Bladder microvascular endothelial cell (primary cell): Measurements from ENCODE around the gene SLX4. TPM values are rescaled to one million over a fixed set of nuclear protein-coding genes. Genes with fewer than 3 reads are reported as not detected.

Experiments
- total RNA-seq: library from RNA; depleted of rRNA; stranded (reverse); fragments of >200 nt; gene quantifications from 2 replicates; pipeline ENCODE4 v1.2.3, GENCODE V29; 2014

The SLX4 gene, protein sequence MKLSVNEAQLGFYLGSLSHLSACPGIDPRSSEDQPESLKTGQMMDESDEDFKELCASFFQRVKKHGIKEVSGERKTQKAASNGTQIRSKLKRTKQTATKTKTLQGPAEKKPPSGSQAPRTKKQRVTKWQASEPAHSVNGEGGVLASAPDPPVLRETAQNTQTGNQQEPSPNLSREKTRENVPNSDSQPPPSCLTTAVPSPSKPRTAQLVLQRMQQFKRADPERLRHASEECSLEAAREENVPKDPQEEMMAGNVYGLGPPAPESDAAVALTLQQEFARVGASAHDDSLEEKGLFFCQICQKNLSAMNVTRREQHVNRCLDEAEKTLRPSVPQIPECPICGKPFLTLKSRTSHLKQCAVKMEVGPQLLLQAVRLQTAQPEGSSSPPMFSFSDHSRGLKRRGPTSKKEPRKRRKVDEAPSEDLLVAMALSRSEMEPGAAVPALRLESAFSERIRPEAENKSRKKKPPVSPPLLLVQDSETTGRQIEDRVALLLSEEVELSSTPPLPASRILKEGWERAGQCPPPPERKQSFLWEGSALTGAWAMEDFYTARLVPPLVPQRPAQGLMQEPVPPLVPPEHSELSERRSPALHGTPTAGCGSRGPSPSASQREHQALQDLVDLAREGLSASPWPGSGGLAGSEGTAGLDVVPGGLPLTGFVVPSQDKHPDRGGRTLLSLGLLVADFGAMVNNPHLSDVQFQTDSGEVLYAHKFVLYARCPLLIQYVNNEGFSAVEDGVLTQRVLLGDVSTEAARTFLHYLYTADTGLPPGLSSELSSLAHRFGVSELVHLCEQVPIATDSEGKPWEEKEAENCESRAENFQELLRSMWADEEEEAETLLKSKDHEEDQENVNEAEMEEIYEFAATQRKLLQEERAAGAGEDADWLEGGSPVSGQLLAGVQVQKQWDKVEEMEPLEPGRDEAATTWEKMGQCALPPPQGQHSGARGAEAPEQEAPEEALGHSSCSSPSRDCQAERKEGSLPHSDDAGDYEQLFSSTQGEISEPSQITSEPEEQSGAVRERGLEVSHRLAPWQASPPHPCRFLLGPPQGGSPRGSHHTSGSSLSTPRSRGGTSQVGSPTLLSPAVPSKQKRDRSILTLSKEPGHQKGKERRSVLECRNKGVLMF (N-terminal part only)
- total RNA-seq = 1.6 and 3.7 TPM in 2 replicates

DNA sequence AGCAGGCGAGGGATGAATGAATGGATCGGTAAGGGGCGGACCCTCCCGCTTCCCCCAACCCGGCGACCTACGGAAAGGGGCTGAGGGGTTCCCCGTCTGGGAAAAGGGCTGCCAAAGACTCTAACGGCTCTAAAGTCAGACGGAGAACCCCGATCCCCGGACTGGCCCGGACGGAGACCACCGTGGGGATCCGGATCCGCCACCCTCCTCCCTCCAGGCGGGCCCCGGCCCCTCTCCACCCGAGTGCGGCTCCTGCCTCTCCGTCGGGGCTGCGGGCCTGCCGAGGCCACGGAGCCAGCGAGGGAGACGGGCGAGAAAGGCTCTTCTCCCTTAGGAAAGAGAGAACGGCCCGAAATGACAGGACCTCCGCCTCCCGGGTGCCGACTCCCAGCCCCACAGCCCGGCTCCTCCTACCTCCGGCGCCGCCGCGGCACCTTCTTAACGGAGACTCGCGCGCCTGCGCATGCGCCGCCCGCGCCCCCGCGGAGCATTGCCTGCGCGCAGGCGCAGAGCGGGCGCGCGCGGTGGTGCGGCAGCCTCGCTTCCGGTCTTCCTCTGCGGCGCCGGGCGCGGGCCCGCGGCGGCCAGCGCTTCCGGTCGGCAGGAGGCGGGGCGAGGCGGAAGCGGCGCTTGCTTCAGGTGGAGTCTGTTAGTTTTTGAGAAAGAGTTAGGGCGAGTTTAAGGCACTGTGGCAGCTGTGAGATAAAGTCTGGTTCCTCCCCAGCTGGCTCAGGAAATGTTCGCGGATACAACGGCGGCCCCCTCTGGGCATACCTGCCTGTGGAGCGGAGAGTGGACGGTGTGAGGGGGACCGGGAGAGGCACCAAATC lies at the start of gene SLX4:
Gene SLX4, minus strand, starts transcription at position 461 of the 830 bp plus-strand sequence. CDS start 2,642 bp downstream, outside the sequence.

DNA sequence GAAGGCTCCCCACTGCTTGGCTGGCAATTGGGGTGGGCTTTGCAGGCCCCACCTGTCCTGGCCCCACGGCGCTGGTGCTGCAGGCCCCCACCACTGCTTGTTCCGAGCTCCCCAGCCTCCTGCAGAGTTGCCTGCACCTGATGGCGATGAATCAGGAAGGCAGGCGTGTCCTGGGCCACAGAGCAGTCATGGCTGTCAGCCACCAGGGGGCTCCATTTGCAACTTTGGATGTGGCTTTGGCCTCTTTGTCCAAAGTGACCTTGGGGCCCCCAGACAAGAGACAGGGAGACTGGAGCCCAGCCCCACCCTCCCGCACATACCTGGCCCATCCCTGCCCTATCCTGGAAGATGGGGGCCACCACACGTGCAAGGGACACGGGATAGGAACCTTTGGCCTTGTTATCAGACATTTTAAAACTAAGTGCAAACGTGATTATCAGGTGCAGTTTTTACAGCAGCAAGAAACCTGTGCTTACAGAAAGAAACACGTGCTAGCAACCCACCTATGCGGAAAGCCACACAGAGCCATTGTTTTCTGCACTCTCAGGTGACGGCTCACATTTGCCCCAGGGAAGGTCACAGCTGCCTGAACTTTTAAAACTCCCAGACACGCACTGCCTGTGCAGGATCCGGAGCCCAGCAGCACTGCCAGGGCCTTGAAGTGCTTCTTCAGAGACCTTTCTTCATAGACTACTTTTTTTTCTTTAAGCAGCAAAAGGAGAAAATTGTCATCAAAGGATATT lies 43.0 kb upstream of the SLX4 start, which contains the start of gene DNASE1:
Gene DNASE1, plus strand, starts transcription at position 443 of the 743 bp plus-strand sequence. CDS start 683 bp downstream, outside the sequence.

DNA sequence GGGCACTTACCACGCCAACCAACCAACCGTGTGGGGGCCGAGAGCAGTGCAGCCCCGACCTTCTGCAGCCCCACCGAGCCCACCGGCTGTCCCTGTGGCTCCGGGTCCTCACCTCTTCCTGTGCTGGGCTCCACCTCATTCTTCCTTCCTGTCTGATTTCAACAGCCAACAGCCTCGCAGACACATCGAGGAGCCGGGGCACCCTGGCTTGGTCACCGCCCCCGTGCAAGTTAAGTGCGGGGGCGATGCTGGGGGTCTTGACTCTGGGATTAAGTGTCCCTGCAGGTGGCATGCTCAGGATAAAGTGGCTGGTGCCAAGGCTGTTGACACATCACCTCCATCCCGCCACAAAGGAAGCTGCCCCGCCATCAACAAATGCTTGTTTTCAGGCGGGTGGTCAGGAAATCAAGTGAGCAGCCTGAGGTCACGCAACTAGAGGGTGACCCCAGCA lies 34.1 kb downstream of the SLX4 start, which contains the start of gene NLRC3:
Gene NLRC3, minus strand, starts transcription at position 102 of the 451 bp plus-strand sequence. CDS start 12,367 bp downstream, outside the sequence.

Other genes with a start within 250 kb of the SLX4 start
- gene ZSCAN32, start 210.6 kb downstream of the SLX4 start, total RNA-seq = 6.0 and 8.9 TPM in 2 replicates
- gene ZNF174, start 210.4 kb downstream of the SLX4 start, total RNA-seq = 4.8 and 4.9 TPM in 2 replicates
- gene ZNF597, start 168.1 kb downstream of the SLX4 start, total RNA-seq = 1.3 and 2.3 TPM in 2 replicates
- 6.6 and 17.7 TPM in 2 replicates for gene NAA60, start 167.9 kb downstream of the SLX4 start, total RNA-seq
- gene C16orf90, start 116.1 kb downstream of the SLX4 start, total RNA-seq = not detected in 2 replicates
- gene CLUAP1, start 110.6 kb downstream of the SLX4 start, total RNA-seq = 7.1 and 15.6 TPM in 2 replicates
- gene NLRC3, start 34.2 kb downstream of the SLX4 start, total RNA-seq = 0.97 and 3.8 TPM in 2 replicates
- gene DNASE1, start 43.1 kb upstream of the SLX4 start, total RNA-seq = 9.6 and 28.1 TPM in 2 replicates
- 44.0 and 56.8 TPM in 2 replicates for gene TRAP1, start 105.9 kb upstream of the SLX4 start, total RNA-seq